ENCODE data around the gene PGM5.
"Not testable (repeated sequence)": the region's sequence is repeated elsewhere in the genome, so short reads cannot be mapped to it uniquely, and the experiment has no call there.

PGM5 gene

DNA sequence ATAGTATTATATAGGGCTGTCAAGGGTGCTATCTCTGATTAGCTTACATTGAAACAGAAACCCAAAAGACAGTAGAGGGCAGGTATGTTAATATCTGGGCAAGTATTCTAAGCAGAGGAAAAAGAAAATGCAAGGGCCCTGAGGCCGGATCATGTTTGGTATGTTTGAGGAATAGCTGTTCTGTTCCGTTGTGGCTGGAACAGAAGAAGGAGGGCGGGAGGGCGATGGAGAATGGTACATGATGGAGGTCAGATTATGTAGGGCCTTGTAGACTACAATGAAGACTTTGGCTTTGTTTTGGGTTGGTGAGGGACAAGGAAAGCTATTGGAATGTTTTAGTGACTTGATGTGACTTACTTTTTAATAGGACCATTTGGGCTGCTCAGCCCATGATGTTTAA, 19.4 kb downstream of the PGM5 start:
- not testable (repeated sequence) for DNase-seq (ENCODE audit: extremely low read depth in 1 of 2, low read depth in 1 of 2)

DNA sequence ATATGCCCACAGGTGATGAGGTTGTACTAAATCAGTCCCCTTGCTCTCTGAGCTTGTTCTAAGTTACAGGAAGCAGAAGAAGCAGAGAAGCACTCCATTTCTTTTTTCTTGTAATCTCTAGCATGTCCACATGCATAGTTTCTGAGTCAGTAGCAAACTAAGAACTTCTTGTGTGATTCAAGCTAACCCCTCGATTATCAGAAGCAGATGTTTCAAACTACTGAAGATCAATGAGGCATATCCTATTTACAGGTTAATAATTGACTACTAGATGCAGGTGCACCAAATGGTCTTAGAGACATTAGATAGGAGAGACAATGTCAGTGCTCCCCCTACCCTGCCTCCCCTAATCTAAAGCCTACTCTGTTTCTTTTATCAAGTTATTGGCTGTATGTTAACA, 21.3 kb downstream of the PGM5 start:
- not testable (repeated sequence) for DNase-seq (ENCODE audit: extremely low read depth in 1 of 2, low read depth in 1 of 2)

DNA sequence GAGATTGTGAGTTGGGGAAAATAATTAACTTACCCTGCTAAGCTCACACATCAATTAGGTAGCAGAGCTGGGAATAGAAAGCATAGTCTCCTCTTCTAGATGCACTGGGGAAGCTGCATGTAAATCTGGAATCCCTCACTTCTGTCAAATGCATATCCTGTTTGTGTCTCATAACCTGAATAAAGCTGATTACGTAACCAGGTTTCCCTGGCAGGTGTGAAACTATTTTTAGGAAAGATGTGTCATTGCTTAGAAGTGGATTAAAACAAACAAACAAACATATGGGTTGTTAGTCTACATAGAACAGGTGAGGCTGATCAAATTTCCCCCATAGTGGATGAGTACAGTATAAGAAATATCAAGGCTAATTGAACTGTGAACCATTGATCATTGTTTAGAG, 27.5 kb downstream of the PGM5 start:
- not testable (repeated sequence) for DNase-seq (ENCODE audit: extremely low read depth in 1 of 2, low read depth in 1 of 2)

DNA sequence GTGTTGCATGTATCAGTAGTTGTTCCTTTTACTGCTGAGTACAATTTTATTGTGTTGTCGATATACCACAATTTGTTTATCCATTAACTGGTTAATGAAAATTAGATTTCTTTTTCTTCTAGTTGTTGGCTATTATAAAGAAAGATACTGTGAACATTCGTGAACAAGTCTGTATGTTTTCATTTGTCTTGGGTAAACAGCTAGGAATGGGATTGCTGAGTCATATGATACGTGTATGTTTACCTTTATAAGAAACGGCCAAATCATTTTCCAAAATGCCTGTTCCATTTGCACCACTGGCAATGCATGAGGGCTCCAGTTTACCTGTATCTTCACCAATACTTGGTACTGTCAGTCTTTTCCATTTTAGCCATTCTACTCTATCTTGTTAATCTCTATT, 33.1 kb downstream of the PGM5 start:
- DNase-seq (ENCODE audit: extremely low read depth in 1 of 2, low read depth in 1 of 2): not testable (repeated sequence)

DNA sequence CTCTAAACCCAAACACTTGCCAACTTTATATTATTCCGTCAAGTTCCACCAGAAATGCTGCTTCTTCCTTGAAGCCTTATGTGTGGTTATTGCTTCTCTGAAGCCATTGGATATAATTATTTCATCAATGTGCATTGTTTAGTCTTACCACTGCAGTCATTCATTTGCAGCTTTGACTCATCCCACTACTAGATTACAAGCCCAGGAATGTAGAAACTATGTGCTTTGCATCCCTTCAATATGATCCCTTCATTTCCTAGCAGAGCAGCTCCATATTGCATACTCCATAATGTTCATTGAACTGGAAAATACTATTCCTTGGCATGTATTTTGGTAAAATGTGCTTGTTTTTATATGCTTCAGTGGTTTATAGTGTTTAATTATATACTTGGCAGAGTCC, 34.3 kb downstream of the PGM5 start:
- not testable (repeated sequence) for DNase-seq (ENCODE audit: extremely low read depth in 1 of 2, low read depth in 1 of 2)

DNA sequence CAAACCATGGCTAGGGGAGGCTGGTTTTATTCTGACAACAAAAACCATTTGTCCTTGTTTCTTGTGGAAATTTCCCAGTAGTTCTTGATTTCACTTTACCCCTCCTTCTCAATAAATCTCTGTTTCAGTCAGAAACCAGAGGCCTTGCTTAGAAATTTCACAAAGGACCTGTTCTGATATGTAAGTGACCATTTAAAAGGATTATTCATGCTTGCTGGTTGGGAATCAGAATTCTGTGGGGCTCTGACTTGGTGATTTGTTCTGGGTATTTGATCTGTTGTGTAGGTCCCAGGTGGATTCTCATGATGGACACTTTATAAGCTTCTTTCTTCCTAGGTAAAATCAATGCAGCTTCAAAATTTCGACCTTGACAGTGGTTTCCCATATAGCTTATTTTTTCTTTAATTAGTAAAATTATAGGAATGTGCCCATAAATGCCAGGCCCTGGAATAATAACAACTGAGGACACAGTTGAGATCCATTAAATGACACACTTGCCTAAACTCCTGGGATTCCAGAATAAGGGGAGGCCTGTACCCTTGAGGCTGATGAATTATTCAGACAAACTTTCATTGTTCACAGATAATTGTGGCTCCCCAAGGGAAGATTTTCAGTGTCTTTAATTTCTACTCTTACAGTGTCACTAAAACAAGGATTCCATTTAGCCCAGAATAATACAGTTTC, 40.1 kb downstream of the PGM5 start:
- not testable (repeated sequence) for DNase-seq (ENCODE audit: extremely low read depth in 1 of 2, low read depth in 1 of 2)

DNA sequence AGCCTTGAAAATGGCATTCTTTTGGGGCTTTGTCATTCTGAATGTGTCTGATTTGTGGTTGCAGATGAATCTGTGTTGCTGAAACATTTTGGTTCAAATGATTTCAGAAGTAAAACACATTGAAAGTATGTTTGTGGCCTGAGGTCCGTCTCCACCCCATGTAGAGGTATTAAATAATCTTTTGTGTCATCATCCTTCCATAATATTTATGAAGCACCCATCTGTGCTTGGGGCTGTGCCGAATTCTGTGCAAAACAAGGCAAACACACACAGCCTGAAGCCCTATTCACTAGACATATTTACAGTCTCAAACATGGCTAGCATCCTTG, 40.6 kb downstream of the PGM5 start:
- not testable (repeated sequence) for DNase-seq (ENCODE audit: extremely low read depth in 1 of 2, low read depth in 1 of 2)

DNA sequence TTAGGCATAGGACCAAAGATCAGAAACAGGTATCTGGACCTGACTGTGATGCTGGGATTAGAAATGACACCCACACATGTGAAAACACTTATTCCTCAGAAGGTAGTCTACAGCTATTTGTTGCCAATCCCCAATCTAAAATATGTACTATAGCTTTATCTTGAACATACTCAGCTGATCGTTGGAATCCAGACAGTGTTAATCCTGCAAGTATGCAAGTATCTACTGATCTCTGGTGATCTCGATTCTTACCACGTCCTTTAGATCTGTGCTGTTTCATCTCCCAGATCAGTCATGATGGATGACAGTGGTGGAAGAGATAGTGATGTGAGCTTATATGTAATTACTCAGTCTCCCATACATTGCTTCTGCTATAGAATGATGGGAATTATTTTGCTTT, 41.4 kb downstream of the PGM5 start:
- DNase-seq (ENCODE audit: extremely low read depth in 1 of 2, low read depth in 1 of 2): not testable (repeated sequence)

DNA sequence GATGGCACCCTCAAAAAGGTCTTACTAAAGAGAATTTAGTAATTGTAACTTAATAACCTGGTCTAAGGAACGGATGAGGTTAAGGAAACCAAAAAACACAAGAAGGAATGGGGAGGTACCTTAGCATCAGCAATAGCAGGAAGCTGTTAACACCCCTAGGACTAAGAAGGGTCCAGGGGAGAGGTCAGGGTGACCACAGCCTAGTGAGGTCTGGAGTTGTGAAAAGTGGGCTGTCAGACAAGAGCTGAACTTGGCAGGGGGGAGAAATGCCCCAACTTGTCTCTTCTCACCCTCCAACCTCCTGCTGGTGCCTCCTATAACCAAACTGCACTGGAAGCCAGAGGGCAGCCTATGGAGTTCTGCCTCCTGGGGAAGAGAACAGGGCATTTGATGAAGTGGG, 41.9 kb downstream of the PGM5 start:
- not testable (repeated sequence) for DNase-seq (ENCODE audit: extremely low read depth in 1 of 2, low read depth in 1 of 2)

DNA sequence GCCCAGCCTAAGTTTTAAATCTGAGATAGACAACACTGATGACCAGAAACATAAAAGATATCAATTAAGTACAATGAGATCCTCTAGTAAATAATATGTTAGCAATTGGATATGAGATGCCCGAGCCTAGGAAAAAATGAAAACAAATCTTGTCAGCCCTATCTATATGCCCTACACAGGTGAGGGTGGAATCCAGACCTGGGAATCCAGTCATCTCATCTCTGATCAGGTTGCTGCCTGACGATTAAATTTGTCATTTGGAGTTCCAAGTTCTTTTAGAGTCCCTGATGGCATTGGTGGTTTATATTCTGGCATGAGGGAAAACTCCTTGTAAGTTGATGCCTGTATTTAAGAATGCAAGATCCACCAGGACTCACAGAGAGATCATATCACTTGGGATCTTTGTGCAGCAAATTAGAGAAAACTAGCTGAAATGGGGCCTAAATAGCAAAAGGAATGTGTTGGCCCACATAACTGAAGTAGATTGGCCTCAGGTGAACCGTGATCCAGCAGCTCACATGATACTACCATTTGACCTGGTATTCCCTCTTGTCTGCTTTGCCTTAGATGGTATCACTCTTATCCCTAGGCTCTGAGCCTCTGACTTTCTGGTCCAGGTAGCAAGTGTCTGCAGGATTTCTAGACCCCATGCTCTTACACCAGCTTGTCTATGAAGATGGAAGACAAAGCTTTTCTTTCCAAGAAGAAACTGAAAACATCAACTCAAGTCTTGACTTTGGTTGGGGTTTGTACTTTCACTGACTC, 48.2 kb downstream of the PGM5 start:
- not testable (repeated sequence) for DNase-seq (ENCODE audit: extremely low read depth in 1 of 2, low read depth in 1 of 2)

DNA sequence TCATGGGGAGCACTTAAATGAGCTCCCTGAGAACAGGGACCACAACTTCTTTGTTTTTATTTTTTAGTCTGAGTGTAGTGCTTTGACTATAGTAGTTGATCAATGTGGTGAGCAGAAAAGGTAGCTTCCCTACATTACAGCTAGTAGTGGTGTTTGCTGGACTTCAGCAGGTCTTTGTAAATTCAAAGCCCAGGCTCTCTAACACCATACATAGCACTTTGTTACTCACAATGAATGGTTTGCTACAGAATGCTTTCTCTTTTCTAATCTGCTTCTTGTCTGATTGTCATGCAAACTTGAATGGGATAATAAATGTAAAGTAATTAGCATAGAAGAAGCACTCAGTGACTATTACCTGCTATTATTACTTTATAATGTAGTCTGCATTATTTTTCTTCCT, 55.5 kb downstream of the PGM5 start:
- DNase-seq (ENCODE audit: extremely low read depth in 1 of 2, low read depth in 1 of 2): not testable (repeated sequence)

DNA sequence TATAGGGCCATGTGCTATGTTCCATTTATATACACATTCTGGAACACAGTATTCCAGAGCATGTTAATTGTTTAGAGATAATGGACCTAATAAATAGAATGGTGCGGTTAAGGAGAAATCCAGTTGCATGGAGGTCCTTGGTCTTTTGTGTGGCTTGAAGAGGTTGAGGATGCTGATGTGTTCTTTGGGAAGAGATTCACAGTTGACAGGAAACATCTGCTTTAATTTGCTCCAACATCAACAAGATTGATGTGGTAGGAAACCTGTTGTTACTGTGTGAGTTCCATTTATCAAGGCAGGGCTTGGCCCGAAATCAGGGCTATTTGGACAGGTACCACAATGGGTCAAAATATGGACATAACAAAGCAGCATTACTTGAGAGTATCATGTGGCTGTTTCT, 56.3 kb downstream of the PGM5 start:
- DNase-seq (ENCODE audit: extremely low read depth in 1 of 2, low read depth in 1 of 2): not testable (repeated sequence)

DNA sequence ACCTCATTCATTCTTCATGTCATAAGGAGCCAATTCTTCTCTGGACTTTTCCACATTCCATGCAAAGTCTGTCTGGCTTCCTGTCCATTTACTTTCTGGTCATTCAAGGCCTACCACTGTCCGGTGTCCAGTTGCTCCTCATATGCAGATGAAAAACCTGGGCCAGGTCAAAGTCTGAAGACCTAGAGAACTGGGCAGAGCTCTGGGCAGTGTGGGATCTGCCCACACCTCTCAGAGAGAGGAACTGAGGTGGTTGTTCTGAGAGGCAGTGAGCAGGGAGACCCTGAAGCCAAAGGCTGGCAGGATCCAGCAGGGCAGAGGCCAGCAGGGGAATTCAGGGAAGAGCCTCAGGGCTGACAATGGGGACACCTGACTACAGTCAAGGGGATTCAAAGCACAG, 58.7 kb downstream of the PGM5 start:
- DNase-seq (ENCODE audit: extremely low read depth in 1 of 2, low read depth in 1 of 2): not testable (repeated sequence)

DNA sequence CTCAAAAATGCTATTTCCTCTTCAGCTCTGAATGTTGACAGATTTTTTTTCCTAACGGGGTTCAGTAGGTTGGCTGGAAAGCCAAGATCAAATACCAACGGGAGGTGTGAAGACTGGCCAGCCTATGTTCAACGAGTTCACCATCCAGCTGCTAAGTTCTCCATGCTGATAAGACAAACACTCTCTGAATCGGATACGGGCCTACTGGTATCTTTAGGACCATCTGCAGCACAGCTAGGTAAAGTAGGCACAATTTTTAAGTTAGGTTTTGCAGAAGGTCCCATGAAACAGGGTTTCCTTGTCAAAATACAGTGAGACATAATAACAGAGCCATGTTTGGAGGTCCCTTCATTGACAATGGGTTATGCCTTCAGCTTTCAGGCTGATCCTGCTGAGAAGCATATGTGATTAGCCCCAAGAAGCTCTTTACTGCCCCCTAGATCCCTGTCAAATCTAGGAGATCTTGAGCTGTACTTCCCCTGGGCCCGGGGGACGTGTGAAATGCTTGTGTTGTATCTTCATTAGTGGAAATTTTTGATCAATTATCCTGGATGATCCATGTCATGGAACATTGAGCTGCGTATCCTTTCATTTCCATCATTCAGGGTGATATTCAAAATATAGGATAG, 60.6 kb downstream of the PGM5 start:
- DNase-seq (ENCODE audit: extremely low read depth in 1 of 2, low read depth in 1 of 2): no peak

DNA sequence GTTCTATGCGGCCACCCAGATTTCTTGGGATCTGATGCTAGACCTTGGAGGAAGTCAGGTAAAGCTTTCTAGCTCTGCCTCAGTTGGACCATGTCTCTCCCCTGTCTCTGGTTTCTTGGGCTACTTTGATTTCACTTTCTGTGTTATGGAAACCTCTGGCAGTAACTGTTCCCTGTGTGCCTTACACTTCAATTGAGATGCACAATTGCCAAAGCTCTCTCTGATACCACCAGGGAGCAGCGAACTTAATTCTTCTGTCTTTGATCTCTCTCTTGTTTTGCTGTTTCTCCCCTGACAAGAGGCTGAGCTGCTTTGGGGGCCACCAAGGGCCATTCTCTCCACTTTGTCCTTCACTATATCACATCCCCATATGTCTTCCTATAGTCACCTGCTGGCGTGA, 61.4 kb downstream of the PGM5 start:
- DNase-seq (ENCODE audit: extremely low read depth in 1 of 2, low read depth in 1 of 2): no peak

DNA sequence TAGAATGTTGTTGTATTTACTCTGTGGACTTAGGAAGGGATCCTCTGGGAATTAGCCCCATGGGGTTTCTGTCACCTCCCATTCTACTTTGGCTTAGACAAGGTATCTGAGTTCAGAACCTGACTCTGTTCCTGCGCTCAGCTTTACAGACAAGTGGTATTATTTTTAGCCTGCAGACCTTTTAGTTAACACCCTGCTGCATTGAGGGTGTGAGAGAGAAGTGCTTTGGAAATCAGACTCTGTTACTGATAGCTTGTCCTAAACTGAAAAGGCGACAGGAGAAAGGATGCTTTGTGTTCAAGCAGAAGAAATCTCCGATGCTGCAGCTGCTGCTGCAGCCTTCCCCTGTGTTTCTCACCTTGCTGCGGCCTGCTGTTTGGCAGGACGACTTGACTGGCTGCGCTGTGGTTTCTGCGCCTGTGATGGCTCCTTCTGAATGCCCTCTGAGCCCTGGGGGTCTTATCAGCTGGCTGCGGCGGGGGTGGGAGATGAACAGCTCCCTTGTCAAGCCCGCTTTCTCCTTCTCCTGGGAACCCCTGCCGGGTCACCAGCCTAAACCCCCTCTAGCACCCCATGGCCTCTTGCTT, 61.9 kb downstream of the PGM5 start:
- DNase-seq (ENCODE audit: extremely low read depth in 1 of 2, low read depth in 1 of 2): no peak

DNA sequence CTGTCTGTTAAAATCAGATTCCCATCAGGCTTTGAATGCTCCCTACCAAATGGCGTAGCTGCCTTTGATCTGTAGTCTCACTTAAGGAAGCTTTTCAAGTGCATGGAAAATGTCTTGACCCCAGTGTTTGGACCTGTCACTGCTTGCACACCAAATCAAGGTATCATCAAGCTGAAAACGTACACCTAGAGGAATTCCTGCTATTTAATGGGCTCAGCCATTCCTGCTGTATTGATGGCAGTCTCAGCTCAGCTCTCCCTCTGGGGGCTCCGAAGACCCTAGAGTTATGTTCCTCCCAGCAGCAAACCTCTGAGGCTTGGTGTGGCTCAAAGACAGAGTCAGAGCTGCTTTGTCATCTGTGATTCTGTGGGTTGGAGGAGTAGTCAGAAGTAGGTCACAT, 63.5 kb downstream of the PGM5 start:
- DNase-seq (ENCODE audit: extremely low read depth in 1 of 2, low read depth in 1 of 2): no peak

DNA sequence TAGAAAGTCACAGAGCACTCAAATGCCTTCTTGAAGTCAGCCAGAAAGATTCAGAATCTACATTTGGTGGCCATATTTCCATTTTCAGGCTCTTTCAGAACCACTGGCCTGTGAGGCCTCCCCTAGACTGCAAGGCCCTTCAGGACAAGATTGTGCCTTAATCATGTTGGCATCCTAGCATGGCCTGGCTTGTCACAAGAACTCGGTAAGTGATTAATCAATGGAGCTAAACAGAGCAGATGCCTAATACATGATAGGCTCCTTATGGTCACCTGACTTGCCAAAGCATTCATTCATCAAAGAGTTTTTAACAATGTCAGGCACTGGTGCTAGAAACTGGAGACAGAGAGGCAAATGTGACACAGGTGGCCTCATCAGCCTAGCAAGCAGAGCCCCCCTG, 70.3 kb downstream of the PGM5 start:
- DNase-seq (ENCODE audit: extremely low read depth in 1 of 2, low read depth in 1 of 2): no peak

DNA sequence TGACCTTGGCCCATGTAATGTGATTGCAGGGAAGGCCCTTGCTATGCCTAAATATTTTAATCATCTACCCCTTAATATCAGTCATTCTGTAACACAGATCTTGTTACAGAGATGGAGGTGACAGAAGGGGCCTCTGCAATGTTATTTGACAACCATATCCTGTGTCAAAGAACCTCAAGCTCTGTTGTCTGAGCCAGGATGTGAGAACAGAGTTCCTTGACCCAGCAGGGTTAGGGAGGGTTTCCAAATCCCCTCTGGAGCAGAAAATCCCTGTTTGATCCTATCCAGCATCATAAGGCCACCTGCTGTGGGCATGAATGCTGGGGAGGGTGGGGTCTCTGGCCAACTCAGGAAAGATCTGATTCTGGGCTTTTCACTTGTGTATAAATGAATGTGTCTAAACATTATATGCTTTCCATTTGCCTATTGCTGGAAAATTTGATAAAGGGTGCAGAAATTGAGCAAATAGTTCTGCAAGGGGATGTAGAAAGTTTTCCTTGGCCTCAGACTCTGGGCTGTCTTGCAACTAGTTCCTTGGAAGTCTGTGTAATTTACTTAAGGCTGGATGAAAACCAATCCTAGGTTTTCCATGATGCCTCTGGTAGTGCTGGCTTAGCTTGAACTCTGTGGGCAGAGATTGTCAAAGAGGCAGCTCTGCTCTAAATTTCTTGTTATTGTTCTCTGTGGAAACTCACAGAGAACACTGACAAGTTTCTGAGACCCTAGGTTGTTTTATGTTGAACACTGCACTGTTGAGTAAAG, 71.0 kb downstream of the PGM5 start:
- DNase-seq (ENCODE audit: extremely low read depth in 1 of 2, low read depth in 1 of 2): no peak

DNA sequence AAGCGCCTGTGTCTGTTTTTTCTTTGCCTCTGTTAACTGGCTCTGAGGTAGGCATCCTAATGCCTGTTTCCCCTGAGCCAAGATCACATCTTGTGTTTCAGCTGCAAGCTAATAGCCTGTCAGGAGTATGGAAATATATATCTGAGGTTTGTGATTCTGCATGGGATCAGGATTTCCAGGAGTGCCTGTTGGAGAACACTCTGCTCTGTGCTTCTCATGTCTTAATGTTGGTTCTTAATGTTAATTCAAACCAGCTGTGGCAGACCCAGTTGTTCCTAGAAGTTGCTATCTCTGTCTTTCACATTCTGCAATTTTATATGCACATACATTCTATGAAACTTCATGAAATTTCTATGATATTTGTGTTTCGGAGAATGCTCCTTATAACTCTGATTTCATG, 72.1 kb downstream of the PGM5 start:
- no peak for DNase-seq (ENCODE audit: extremely low read depth in 1 of 2, low read depth in 1 of 2)

DNA sequence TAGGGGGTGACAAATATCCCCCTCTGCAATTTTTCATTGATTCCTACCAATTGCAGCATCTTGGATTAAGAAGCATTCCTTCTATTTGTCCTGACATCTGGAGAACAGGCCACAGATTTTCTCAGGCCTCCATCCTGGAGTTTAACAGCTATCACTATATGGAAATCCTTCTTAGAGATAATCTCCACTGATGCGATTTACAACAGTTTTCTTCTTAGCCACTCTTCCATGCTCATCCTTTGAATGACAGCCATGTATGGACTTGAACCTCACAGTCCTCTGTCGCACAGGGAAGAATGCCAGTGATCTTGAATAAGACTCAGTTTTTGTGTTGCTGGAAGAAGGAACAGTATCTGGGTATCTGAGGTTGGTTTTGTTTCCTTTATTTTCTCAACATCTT, 73.2 kb downstream of the PGM5 start:
- no peak for DNase-seq (ENCODE audit: extremely low read depth in 1 of 2, low read depth in 1 of 2)

Data from activated CD8-positive, alpha-beta memory T cell treated with anti-CD3 and anti-CD28 coated beads for 1 hour (primary cell).